Measurements from ENCODE around the gene DNAH1.

The DNAH1 gene

GRCh38 chr3:52444860-52445793, 129.0 kb downstream of the DNAH1 start, which contains the start of gene SEMA3G:
SEMA3G (minus strand) TSS chr3:52445103; CDS start chr3:52445027, 76 bp downstream.
- peak in 3 of 51 donors; percentile 5 to 14 (median 11) for DNase-seq

DNA sequence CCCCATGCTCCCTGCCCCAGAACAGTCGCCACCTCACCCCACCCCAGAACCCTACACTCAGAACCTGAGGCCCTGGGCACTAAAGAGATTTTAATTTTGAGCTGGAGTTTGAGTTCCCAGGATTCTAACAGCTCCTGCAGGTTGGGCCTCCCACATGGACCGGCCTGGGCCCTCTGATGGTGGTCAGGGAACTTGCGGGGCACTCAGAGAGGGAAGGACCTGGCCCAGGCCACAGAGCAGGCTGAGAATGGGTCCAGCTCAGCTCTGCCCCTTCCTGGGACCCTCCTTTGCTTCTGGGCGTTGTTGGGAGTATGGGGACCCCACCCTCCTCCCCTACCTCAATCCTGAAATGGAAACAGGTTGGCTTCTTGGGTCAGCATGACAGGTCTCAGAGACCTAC, 129.9 kb downstream of the DNAH1 start:
- DNase-seq: no peak

DNA sequence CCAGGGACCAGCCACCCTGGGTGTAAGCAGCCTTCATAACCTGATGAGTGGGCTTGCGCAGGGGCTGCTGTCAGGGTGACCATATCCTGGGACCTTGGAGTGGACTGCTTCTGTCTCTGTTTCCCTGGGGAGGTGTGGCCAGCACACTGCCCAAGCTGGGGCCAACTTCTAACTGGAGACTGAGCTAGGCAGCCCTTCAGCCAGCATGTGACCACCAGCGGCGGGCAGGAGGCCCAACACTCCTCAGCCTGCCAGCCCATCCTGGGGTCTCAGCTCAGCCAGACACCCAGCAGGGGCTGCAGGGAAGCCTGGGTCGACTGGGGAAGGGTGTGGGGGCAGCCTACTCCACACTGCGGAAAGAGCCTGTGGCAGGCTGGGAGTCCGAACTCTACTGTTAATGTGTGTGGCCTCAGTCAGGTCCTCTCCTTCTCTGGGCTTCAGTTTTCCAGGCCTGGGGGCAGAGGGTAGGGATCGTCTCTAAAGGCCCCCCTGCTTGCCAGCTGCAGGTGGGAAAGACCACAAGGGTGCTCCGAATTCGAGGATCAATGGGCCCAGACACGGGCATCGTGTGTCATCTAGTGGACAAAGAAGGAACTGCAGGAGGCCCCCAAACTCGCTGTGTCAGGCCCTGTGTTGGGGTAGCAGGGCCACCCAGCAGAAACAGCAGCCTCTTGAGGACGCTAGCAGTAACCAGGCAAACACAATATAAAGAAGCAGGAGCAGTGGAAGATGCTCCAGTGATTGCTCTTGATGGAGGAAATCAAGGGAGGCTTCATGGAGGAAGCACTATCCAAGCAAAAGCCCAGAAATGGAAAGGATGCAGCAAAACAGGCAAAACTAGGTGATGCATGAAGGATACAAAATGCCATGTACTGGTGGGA, 130.8 kb downstream of the DNAH1 start:
- peak in 35 of 51 donors; percentile 3 to 60 (median 29) for DNase-seq

- no peak for DNase-seq
Measured at GRCh38 chr3:52447512-52448355, 131.6 kb downstream of the DNAH1 start.
